ENCODE data around the gene LRRN4CL. TPM values are rescaled to one million over a fixed set of nuclear protein-coding genes. Genes with fewer than 3 reads are reported as not detected.

The LRRN4CL gene
- total RNA-seq, 1 donor = 13.8 TPM

DNA sequence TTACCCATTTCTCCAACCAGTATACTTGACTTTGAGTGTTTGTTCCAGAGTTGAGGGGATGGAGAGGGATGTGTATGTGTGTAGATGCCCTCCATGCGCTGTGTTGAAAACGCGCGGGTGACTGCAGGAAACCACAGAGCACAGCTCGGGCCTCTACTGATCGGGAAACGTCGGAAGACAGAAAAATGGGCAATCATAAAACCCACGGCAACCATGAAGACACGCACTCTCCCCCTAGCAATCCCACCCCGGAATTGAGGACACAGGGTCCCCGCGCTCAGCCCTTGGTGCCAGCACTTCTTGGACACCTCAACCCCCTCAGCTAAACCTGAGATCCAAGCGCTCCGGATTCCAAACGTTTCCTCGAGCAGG is 18.1 kb downstream of the LRRN4CL start:
- H3K36me3 ChIP-seq (ENCODE audit: insufficient read depth, low read length) = peaks cover 39% of the 10 kb centered on the region
- TF ChIP-seq, protein P1, sequence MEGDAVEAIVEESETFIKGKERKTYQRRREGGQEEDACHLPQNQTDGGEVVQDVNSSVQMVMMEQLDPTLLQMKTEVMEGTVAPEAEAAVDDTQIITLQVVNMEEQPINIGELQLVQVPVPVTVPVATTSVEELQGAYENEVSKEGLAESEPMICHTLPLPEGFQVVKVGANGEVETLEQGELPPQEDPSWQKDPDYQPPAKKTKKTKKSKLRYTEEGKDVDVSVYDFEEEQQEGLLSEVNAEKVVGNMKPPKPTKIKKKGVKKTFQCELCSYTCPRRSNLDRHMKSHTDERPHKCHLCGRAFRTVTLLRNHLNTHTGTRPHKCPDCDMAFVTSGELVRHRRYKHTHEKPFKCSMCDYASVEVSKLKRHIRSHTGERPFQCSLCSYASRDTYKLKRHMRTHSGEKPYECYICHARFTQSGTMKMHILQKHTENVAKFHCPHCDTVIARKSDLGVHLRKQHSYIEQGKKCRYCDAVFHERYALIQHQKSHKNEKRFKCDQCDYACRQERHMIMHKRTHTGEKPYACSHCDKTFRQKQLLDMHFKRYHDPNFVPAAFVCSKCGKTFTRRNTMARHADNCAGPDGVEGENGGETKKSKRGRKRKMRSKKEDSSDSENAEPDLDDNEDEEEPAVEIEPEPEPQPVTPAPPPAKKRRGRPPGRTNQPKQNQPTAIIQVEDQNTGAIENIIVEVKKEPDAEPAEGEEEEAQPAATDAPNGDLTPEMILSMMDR (IDR thresholded peaks at IDR 0.05; ENCODE audit: extremely low read depth, low read depth, low read length) = no peak
- peaks cover 53% of the 10 kb centered on the region for H3K79me2 ChIP-seq (ENCODE audit: insufficient read depth, low read length)
- peak; percentile 77 for DNase-seq (ENCODE audit: insufficient read length, low spot score, missing footprints)
- H3K4me1 ChIP-seq (ENCODE audit: insufficient read depth, low read length) = peaks cover 35% of the 10 kb centered on the region
- H3K27ac ChIP-seq (ENCODE audit: low read depth, low read length) = peak overlapping the region; percentile 87
- peaks cover 10% of the 10 kb centered on the region for H4K20me1 ChIP-seq (ENCODE audit: insufficient read depth, low read length)
- peak overlapping the region; percentile 91 for H3K4me3 ChIP-seq (ENCODE audit: insufficient read depth, low read length)
- no peaks in the 10 kb centered on the region for H3K9me3 ChIP-seq (ENCODE audit: low read depth, low read length)
- no peaks in the 10 kb centered on the region for H3K27me3 ChIP-seq (ENCODE audit: insufficient read depth, low read length)
- peak overlapping the region; percentile 98 for H2AFZ ChIP-seq (ENCODE audit: low read length)
- H3K4me2 ChIP-seq (ENCODE audit: insufficient read depth, low read length) = peak overlapping the region; percentile 94

DNA sequence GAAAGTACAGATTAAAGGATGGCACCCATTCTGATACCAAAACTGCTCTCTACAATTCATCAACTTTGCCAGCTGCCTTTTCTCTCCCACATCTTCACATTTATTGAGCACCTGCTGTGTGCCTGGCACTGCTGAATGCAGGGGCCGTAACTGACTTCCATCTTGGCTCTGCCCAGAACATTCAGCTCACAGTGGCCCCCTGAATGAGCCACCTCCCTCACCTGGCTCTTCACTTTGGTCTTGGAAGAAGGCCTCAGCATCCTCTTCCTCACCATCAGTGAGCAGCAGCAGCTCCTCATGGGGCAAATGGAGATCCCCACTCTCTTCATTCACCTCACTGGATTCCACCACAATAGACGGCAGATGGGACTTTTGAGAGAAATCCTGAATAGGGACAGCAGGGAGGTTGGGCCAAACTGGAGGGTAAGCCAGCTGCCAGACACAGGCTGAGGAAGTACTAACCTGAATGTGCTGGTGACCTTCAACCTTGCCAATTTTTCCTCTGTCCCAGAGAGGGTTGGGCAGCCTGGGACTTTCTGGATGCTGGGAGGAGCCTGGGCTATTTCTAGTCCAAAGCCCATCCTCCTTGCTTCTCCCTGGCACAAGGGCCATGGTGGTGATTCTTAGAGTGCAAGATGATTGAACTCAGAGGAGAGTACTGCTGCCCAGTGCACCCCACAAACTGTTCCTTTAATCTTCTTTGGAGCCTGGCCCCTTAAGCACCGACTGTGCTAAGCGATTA is 19.7 kb downstream of the LRRN4CL start:
- H3K36me3 ChIP-seq (ENCODE audit: insufficient read depth, low read length) = peaks cover 38% of the 10 kb centered on the region
- peak overlapping the region; percentile 23 for H3K4me2 ChIP-seq (ENCODE audit: insufficient read depth, low read length)
- H3K4me1 ChIP-seq (ENCODE audit: insufficient read depth, low read length) = peaks cover 38% of the 10 kb centered on the region
- no peak overlapping the region for H2AFZ ChIP-seq (ENCODE audit: low read length)
- H3K27ac ChIP-seq (ENCODE audit: low read depth, low read length) = no peak overlapping the region
- H3K79me2 ChIP-seq (ENCODE audit: insufficient read depth, low read length) = peaks cover 62% of the 10 kb centered on the region
- TF ChIP-seq, protein P1 (IDR thresholded peaks at IDR 0.05; ENCODE audit: extremely low read depth, low read depth, low read length) = no peak
- no peaks in the 10 kb centered on the region for H3K27me3 ChIP-seq (ENCODE audit: insufficient read depth, low read length)
- DNase-seq (ENCODE audit: insufficient read length, low spot score, missing footprints) = peak; percentile 84
- H3K4me3 ChIP-seq (ENCODE audit: insufficient read depth, low read length) = no peak overlapping the region
- peaks cover 14% of the 10 kb centered on the region for H4K20me1 ChIP-seq (ENCODE audit: insufficient read depth, low read length)
- H3K9me3 ChIP-seq (ENCODE audit: low read depth, low read length) = no peaks in the 10 kb centered on the region

GRCh38 chr11:62667460-62667859 is 21.9 kb downstream of the LRRN4CL start:
- TF ChIP-seq, protein P1 (IDR thresholded peaks at IDR 0.05; ENCODE audit: extremely low read depth, low read depth, low read length) = no peak
- H3K4me2 ChIP-seq (ENCODE audit: insufficient read depth, low read length) = peak overlapping the region; percentile 91
- peaks cover 34% of the 10 kb centered on the region for H3K4me1 ChIP-seq (ENCODE audit: insufficient read depth, low read length)
- H3K79me2 ChIP-seq (ENCODE audit: insufficient read depth, low read length) = peaks cover 53% of the 10 kb centered on the region
- no peak overlapping the region for H3K27ac ChIP-seq (ENCODE audit: low read depth, low read length)
- H2AFZ ChIP-seq (ENCODE audit: low read length) = no peak overlapping the region
- H3K27me3 ChIP-seq (ENCODE audit: insufficient read depth, low read length) = no peaks in the 10 kb centered on the region
- no peak for DNase-seq (ENCODE audit: insufficient read length, low spot score, missing footprints)
- H4K20me1 ChIP-seq (ENCODE audit: insufficient read depth, low read length) = peaks cover 14% of the 10 kb centered on the region
- H3K9me3 ChIP-seq (ENCODE audit: low read depth, low read length) = no peaks in the 10 kb centered on the region
- no peak overlapping the region for H3K4me3 ChIP-seq (ENCODE audit: insufficient read depth, low read length)
- peaks cover 29% of the 10 kb centered on the region for H3K36me3 ChIP-seq (ENCODE audit: insufficient read depth, low read length)

- H3K27me3 ChIP-seq (ENCODE audit: insufficient read depth, low read length) = no peaks in the 10 kb centered on the region
- H3K27ac ChIP-seq (ENCODE audit: low read depth, low read length) = peak overlapping the region; percentile 82
- H3K4me1 ChIP-seq (ENCODE audit: insufficient read depth, low read length) = peaks cover 31% of the 10 kb centered on the region
- peaks cover 14% of the 10 kb centered on the region for H4K20me1 ChIP-seq (ENCODE audit: insufficient read depth, low read length)
- H3K36me3 ChIP-seq (ENCODE audit: insufficient read depth, low read length) = peaks cover 29% of the 10 kb centered on the region
- no peaks in the 10 kb centered on the region for H3K9me3 ChIP-seq (ENCODE audit: low read depth, low read length)
- peak; percentile 61 for DNase-seq (ENCODE audit: insufficient read length, low spot score, missing footprints)
- peak overlapping the region; percentile 91 for H3K4me2 ChIP-seq (ENCODE audit: insufficient read depth, low read length)
- peaks cover 45% of the 10 kb centered on the region for H3K79me2 ChIP-seq (ENCODE audit: insufficient read depth, low read length)
- TF ChIP-seq, protein P1 (IDR thresholded peaks at IDR 0.05; ENCODE audit: extremely low read depth, low read depth, low read length) = no peak
- no peak overlapping the region for H2AFZ ChIP-seq (ENCODE audit: low read length)
- peak overlapping the region; percentile 97 for H3K4me3 ChIP-seq (ENCODE audit: insufficient read depth, low read length)
Observed at GRCh38 chr11:62666259-62666926, 22.9 kb downstream of the LRRN4CL start.

Data from osteoblast (primary cell).